Liver (tissue), 9 donors: Measurements from ENCODE around the gene DDIT4. TPM values are rescaled to one million over a fixed set of nuclear protein-coding genes. Genes with fewer than 3 reads are reported as not detected.

ENCODE experiments used
- DNase-seq: peaks from one replicate; pipeline ENCODE4 v3.0.0-alpha.2; 2017; ENCODE audit warnings: low spot score
- H3K27ac ChIP-seq, 2 donors: one replicate each; pipeline ENCODE4 v1.7.0; 2013; ENCODE audit warnings: inconsistent platforms in 2 of 2, low read length in 2 of 2, control low read depth in 1 of 2, low read depth in 1 of 2, mild to moderate bottlenecking in 1 of 2
- H3K27me3 ChIP-seq, 4 donors: one replicate each; pipeline versions ENCODE4 v1.6.1 to v1.7.0; 2013; ENCODE audit warnings: low read length in 3 of 4, inconsistent platforms in 1 of 4, mild to moderate bottlenecking in 1 of 4, moderate library complexity in 1 of 4; ENCODE audit not compliant: control insufficient read depth in 4 of 4, insufficient read depth in 4 of 4
- H3K36me3 ChIP-seq, 4 donors: one replicate each; pipeline versions ENCODE4 v1.6.1 to v1.7.0; 2013; ENCODE audit warnings: low read length in 3 of 4, mild to moderate bottlenecking in 3 of 4, low read depth in 1 of 4, moderate library complexity in 1 of 4; ENCODE audit not compliant: control insufficient read depth in 4 of 4, insufficient read depth in 3 of 4
- H3K4me1 ChIP-seq, 4 donors: one replicate each; pipeline versions ENCODE4 v1.6.1 to v1.7.0; 2013; ENCODE audit warnings: low read length in 3 of 4, mild to moderate bottlenecking in 3 of 4, moderate library complexity in 1 of 4; ENCODE audit not compliant: control insufficient read depth in 4 of 4, insufficient read depth in 4 of 4
- H3K4me3 ChIP-seq, 3 donors: one replicate each; pipeline versions ENCODE4 v1.6.1 to v1.7.0; 2013; ENCODE audit warnings: low read length in 3 of 3, control low read depth in 1 of 3, low read depth in 1 of 3, mild to moderate bottlenecking in 1 of 3
- H3K9ac ChIP-seq, 2 donors: one replicate each; pipeline ENCODE4 v1.7.0; 2013; ENCODE audit warnings: low read length in 2 of 2, mild to moderate bottlenecking in 2 of 2, moderate library complexity in 2 of 2, control low read depth in 1 of 2, low read depth in 1 of 2
- H3K9me3 ChIP-seq, 4 donors: one replicate each; pipeline versions ENCODE4 v1.6.1 to v1.7.0; 2013; ENCODE audit warnings: low read length in 3 of 4; ENCODE audit not compliant: control insufficient read depth in 4 of 4
- ATF3 ChIP-seq: IDR thresholded peaks from 2 replicates; pipeline ENCODE4 v1.6.1; 2016; ENCODE audit warnings: antibody characterized with exemption
- CTCF ChIP-seq: fragments of 150-350 bp; IDR thresholded peaks from 2 replicates; pipeline ENCODE4 v1.5.1; 2017; ENCODE audit warnings: improper control_type of control experiment, low read depth, low read length; ENCODE audit not compliant: missing input control
- EGR1 ChIP-seq, 2 donors: IDR thresholded peaks; 2 replicates each; pipeline ENCODE4 v1.6.1; 2016 to 2018; ENCODE audit warnings: antibody characterized with exemption in 2 of 2, low read depth in 2 of 2
- FOXA1 ChIP-seq: IDR thresholded peaks from 2 replicates; pipeline ENCODE4 v1.6.1; 2016; ENCODE audit warnings: antibody characterized with exemption
- FOXA2 ChIP-seq: IDR thresholded peaks from 2 replicates; pipeline ENCODE4 v1.6.1; 2016; ENCODE audit warnings: antibody characterized with exemption
- GABPA ChIP-seq, 2 donors: IDR thresholded peaks in 1 of 2; conservative IDR thresholded peaks in 1 of 2; 2 replicates each; pipeline ENCODE4 v1.6.1; 2016; ENCODE audit warnings: antibody characterized with exemption in 2 of 2, mild to moderate bottlenecking in 1 of 2, moderate library complexity in 1 of 2
- HNF4A ChIP-seq, 2 donors: conservative IDR thresholded peaks; 2 replicates each; pipeline ENCODE4 v1.6.1; 2016; ENCODE audit warnings: antibody characterized with exemption in 2 of 2, mild to moderate bottlenecking in 2 of 2
- HNF4G ChIP-seq: IDR thresholded peaks from 2 replicates; pipeline ENCODE4 v1.6.1; 2016; ENCODE audit warnings: antibody characterized with exemption
- JUND ChIP-seq, 2 donors: IDR thresholded peaks; 2 replicates each; pipeline ENCODE4 v1.6.1; 2016; ENCODE audit warnings: antibody characterized with exemption in 2 of 2
- MAX ChIP-seq: IDR thresholded peaks from 2 replicates; pipeline ENCODE4 v1.6.1; 2016; ENCODE audit warnings: antibody characterized with exemption
- NR2F2 ChIP-seq: IDR thresholded peaks from 2 replicates; pipeline ENCODE4 v1.6.1; 2016; ENCODE audit warnings: antibody characterized with exemption
- RAD21 ChIP-seq, 2 donors: IDR thresholded peaks; 2 replicates each; pipeline ENCODE4 v1.6.1; 2016; ENCODE audit warnings: antibody characterized with exemption in 2 of 2, mild to moderate bottlenecking in 2 of 2
- REST ChIP-seq: IDR thresholded peaks from 2 replicates; pipeline ENCODE4 v1.6.1; 2016; ENCODE audit warnings: antibody characterized with exemption, mild to moderate bottlenecking
- RXRA ChIP-seq, 2 donors: IDR thresholded peaks; 2 replicates each; pipeline ENCODE4 v1.6.1; 2017 to 2018; ENCODE audit warnings: antibody characterized with exemption in 2 of 2, mild to moderate bottlenecking in 1 of 2
- SP1 ChIP-seq: IDR thresholded peaks from 2 replicates; pipeline ENCODE4 v1.6.1; 2018; ENCODE audit warnings: antibody characterized with exemption, mild to moderate bottlenecking
- TAF1 ChIP-seq: conservative IDR thresholded peaks from 2 replicates; pipeline ENCODE4 v1.6.1; 2016; ENCODE audit warnings: antibody characterized with exemption, mild to moderate bottlenecking
- YY1 ChIP-seq: IDR thresholded peaks from 2 replicates; pipeline ENCODE4 v1.6.1; 2016; ENCODE audit warnings: antibody characterized with exemption, mild to moderate bottlenecking
- ZBTB33 ChIP-seq: IDR thresholded peaks from 2 replicates; pipeline ENCODE4 v1.6.1; 2016; ENCODE audit warnings: antibody characterized with exemption
- whole genome bisulfite sequencing: extraction: QIAGEN DNeasy Blood & Tissue Kit; methylation state at CpG from one replicate; pipeline ENCODE4 v1.1.7; 2013; 5-methylcytosine and 5-hydroxymethylcytosine counted together
- polyA plus RNA-seq, 2 donors: library from polyadenylated mRNA; stranded (reverse) in 1 of 2; unstranded in 1 of 2; fragments of 200-250 nt in 1 of 2; fragments of >200 nt in 1 of 2; fragmentation: Nextera tagmentation in 1 of 2; extraction: Ambion mirVana in 1 of 2; gene quantifications; one replicate each; pipeline versions ENCODE4 v1.2.1 to v1.2.3, GENCODE V29; 2013 to 2015
- total RNA-seq, 2 donors: library from RNA; depleted of rRNA; stranded (reverse); fragments of >200 nt; gene quantifications; one replicate each; pipeline ENCODE4 v1.2.3, GENCODE V29; 2014
- donor health status: healthy.
- donor health status: healthy.
- donor health status: healthy.
- donor health status: healthy.
- donor health status: healthy.

The DDIT4 gene
- total and polyA plus RNA-seq, 4 donors = 18.4 to 69.0 (median 43.7) TPM

GRCh38 chr10:72270607-72271281, 3.0 kb upstream of the DDIT4 start (continued):
- TF ChIP-seq REST = no peak

GRCh38 chr10:72272689-72273409, 875 bp upstream of the DDIT4 start:
- DNase-seq = peak; percentile 71
- Histone ChIP-seq H3K4me1 (peaks cover 3 to 35% (median 22%) of the 10 kb centered on the region in 4 donors), H3K9ac (peak overlapping the region; percentile 39 to 63), H3K9me3 (no peaks in the 10 kb centered on the region), H3K4me3 (peak overlapping the region; percentile 15 to 54 (median 54)), H3K27me3 (no peaks in the 10 kb centered on the region), H3K36me3 (peaks cover 0 to 5% (median 1%) of the 10 kb centered on the region in 4 donors), H3K27ac (peak overlapping the region; percentile 97 to 98)
- TF ChIP-seq RAD21 (IDR thresholded peaks at IDR 0.05) (peak; percentile 52 to 79), SP1 (peak; percentile 95), YY1 (peak; percentile 86), GABPA (IDR thresholded peaks at IDR 0.05 in 1 of 2, conservative IDR thresholded peaks at IDR 0.05 in 1 of 2) (peak in 1 of 2 donors; percentile 37), EGR1 (IDR thresholded peaks at IDR 0.05; ENCODE audit: low read depth in 2 of 2) (peak; percentile 14 to 71), JUND (IDR thresholded peaks at IDR 0.05) (peak; percentile 68 to 72), HNF4A (conservative IDR thresholded peaks at IDR 0.05) (peak; percentile 81 to 82), RXRA (IDR thresholded peaks at IDR 0.05) (peak; percentile 90 to 95), FOXA1 (peak; percentile 32), ATF3 (peak; percentile 98), FOXA2 (peak; percentile 37), ZBTB33 (peak; percentile 49), HNF4G (peak; percentile 51), REST (peak; percentile 67), NR2F2 (peak; percentile 90), CTCF (peak; percentile 1), MAX (peak; percentile 63), TAF1 (peak; percentile 65)
- WGBS = 3% methylated on average over 28 of the region's 28 CpGs
